ENCODE results near the gene GFOD1. TPM values are rescaled to one million over a fixed set of nuclear protein-coding genes. Genes with fewer than 3 reads are reported as not detected.

The GFOD1 gene
- total RNA-seq, 2 experiments from 2014 or later = 22.6 to 35.0 TPM

DNA sequence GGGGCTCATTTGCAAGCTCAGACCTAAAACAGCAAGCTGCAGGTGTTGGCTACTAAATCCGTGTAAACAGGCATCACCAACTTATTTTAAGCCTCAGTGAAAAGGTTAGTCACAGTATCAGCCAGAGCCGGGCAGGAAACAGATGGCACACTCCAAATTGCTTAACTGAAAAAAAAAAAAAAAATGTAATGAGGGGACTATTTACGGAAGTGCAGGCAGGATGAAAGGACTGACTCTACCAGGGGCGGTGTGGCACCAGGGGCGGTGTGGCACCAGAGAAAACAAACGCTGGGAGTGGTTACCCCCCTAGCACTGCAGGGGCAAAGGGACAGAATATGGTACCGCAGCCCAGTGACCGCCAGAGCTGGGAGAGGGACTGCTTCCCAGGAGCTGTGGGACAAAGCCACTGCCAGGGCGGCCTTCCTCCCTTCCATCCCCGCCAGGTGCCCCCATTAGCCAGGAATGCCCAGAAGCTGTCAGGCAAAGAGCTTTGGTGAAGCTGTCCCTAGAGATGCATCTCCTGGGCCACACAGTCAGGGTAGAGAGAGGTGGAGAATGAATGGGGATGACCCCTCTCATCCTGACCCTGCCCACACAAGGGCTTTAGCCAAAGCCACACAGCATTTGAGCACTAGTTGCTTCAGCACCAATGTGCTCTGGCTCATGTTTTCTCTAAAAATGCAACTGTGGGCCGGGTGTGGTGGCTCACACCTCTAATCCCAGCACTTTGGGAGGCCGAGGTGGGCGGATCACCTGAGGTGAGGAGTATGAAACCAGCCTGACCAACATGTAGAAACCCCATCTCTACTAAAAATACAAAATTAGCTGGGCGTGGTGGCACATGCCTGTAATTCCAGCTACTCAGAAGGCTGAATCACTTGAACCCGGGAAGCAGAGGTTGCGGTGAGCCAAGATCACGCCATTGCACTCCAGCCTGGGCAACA is 39.6 kb upstream of the GFOD1 start:
- Histone ChIP-seq H3K4me2 (ENCODE audit: low read length) (peak overlapping the region; percentile 96), H3K4me1 (ENCODE audit: insufficient read depth, low read length, poor library complexity, severe bottlenecking) (peaks cover 84% of the 10 kb centered on the region), H4K20me1 (ENCODE audit: insufficient read depth, low read length) (no peaks in the 10 kb centered on the region), H3K36me3 (ENCODE audit: insufficient read depth, low read length) (no peaks in the 10 kb centered on the region), H3K9me2 (ENCODE audit: insufficient read depth, low read length) (no peaks in the 10 kb centered on the region), H2AFZ (ENCODE audit: low read length) (peak overlapping the region; percentile 35; the same call in 1 of the 2 replicates), H3K79me2 (ENCODE audit: insufficient read depth, low read depth, low read length) (no peaks in the 10 kb centered on the region), H3K27ac (ENCODE audit: low read depth, low read length, poor library complexity, severe bottlenecking) (peak overlapping the region; percentile 99), H3K9me3 (ENCODE audit: low read length) (no peaks in the 10 kb centered on the region), H3K4me3 (ENCODE audit: low read depth, low read length, poor library complexity, severe bottlenecking) (peak overlapping the region; percentile 59)
- no peak for TF ChIP-seq EZH2phosphoT487 (IDR thresholded peaks at IDR 0.05; ENCODE audit: borderline replicate concordance, low read depth, low read length)
- peak; percentile 55 for TF ChIP-seq CTCF (conservative IDR thresholded peaks at IDR 0.05; ENCODE audit: low read length)
- ChIA-PET CTCF (ENCODE audit: unreplicated experiment) (interaction anchor here (1.0 to 1.4 kb wide), 4 partner anchors 11 to 199 kb away, joined by 3 to 4 read pairs (median 4); no protein-coding TSS in a partner anchor), POLR2A (interaction anchor here (0.6 to 2.6 kb wide), 24 partner anchors 8 to 223 kb away, joined by 3 to 22 read pairs (median 4); partner anchors contain the start of genes GFOD1 and SIRT5)
- BruUV-seq (replicated peaks) = TSS peak; percentile 67
- peak; percentile 98 for DNase-seq (ENCODE audit: low spot score)
- intact Hi-C loops (cut with micrococcal nuclease; ENCODE audit: unreplicated experiment) = loop anchor here (1.0 to 5.0 kb wide), 8 partner anchors 40 to 190 kb away; partner anchors contain the start of genes GFOD1, NOL7, RANBP9 and SIRT5

GRCh38 chr6:13526357-13526726 is 38.9 kb upstream of the GFOD1 start:
- POLR2A ChIA-PET = interaction anchor here (0.6 to 2.6 kb wide), 24 partner anchors 8 to 222 kb away, joined by 3 to 22 read pairs (median 4); partner anchors contain the start of genes SIRT5 and TBC1D7
- H3K36me3 ChIP-seq (ENCODE audit: insufficient read depth, low read length) = no peaks in the 10 kb centered on the region
- no peaks in the 10 kb centered on the region for H3K79me2 ChIP-seq (ENCODE audit: insufficient read depth, low read depth, low read length)
- H4K20me1 ChIP-seq (ENCODE audit: insufficient read depth, low read length) = no peaks in the 10 kb centered on the region
- no peak for DNase-seq (ENCODE audit: low spot score)
- peak overlapping the region; percentile 99 for H3K27ac ChIP-seq (ENCODE audit: low read depth, low read length, poor library complexity, severe bottlenecking)
- H3K4me1 ChIP-seq (ENCODE audit: insufficient read depth, low read length, poor library complexity, severe bottlenecking) = peaks cover 81% of the 10 kb centered on the region
- H2AFZ ChIP-seq (ENCODE audit: low read length) = no peak overlapping the region; the same call in 1 of the 2 replicates
- CTCF ChIA-PET (ENCODE audit: unreplicated experiment) = interaction anchor here (1.0 to 1.4 kb wide), 5 partner anchors 11 to 198 kb away, joined by 3 to 4 read pairs (median 3); no protein-coding TSS in a partner anchor
- H3K4me3 ChIP-seq (ENCODE audit: low read depth, low read length, poor library complexity, severe bottlenecking) = peak overlapping the region; percentile 40
- H3K9me3 ChIP-seq (ENCODE audit: low read length) = no peaks in the 10 kb centered on the region
- no TSS peak for BruUV-seq (replicated peaks)
- H3K9me2 ChIP-seq (ENCODE audit: insufficient read depth, low read length) = no peaks in the 10 kb centered on the region
- TF ChIP-seq CTCF (conservative IDR thresholded peaks at IDR 0.05; ENCODE audit: low read length) = no peak
- no peak for TF ChIP-seq EZH2phosphoT487 (IDR thresholded peaks at IDR 0.05; ENCODE audit: borderline replicate concordance, low read depth, low read length)
- peak overlapping the region; percentile 96 for H3K4me2 ChIP-seq (ENCODE audit: low read length)
- intact Hi-C loops (cut with micrococcal nuclease; ENCODE audit: unreplicated experiment) = loop anchor here (1.0 to 5.0 kb wide), 8 partner anchors 39 to 190 kb away; partner anchors contain the start of genes GFOD1, NOL7, RANBP9 and SIRT5

Measured in OCI-LY7 (cell line).